Fibroblast of the conjunctiva (primary cell): ENCODE measurements around the gene DPP9.
"Not testable (repeated sequence)": the region's sequence is repeated elsewhere in the genome, so short reads cannot be mapped to it uniquely, and the experiment has no call there.

ENCODE experiments used
- DNase-seq: peaks from one replicate; pipeline ENCODE4 v3.0.0-alpha.2; 2010; ENCODE audit warnings: low read depth

Gene DPP9

GRCh38 chr19:4687396-4687795 is 36.2 kb downstream of the DPP9 start:
- DNase-seq = no peak

GRCh38 chr19:4686700-4687099 is 36.9 kb downstream of the DPP9 start:
- DNase-seq = no peak

GRCh38 chr19:4684312-4685095 is 39.1 kb downstream of the DPP9 start:
- no peak for DNase-seq

- no peak for DNase-seq
Observed at GRCh38 chr19:4682417-4683200, 41.0 kb downstream of the DPP9 start.

GRCh38 chr19:4680021-4680420 is 43.6 kb downstream of the DPP9 start:
- DNase-seq = not testable (repeated sequence)

- DNase-seq = no peak
Observed at GRCh38 chr19:4678881-4679790, 44.5 kb downstream of the DPP9 start.

- DNase-seq = peak; percentile 47
Observed at GRCh38 chr19:4676955-4677731, 46.5 kb downstream of the DPP9 start.

- no peak for DNase-seq
Observed at GRCh38 chr19:4675346-4675745, 48.3 kb downstream of the DPP9 start.

- no peak for DNase-seq
Observed at GRCh38 chr19:4673726-4674125, 49.9 kb downstream of the DPP9 start.

GRCh38 chr19:4673216-4673615 is 50.4 kb downstream of the DPP9 start:
- no peak for DNase-seq

- no peak for DNase-seq
Observed at GRCh38 chr19:4671185-4671851, 52.3 kb downstream of the DPP9 start.

GRCh38 chr19:4669723-4670480 is 53.7 kb downstream of the DPP9 start, which contains the start of gene MYDGF:
Gene MYDGF, minus strand, starts transcription at chr19:4670342. Its CDS starts 8 bp downstream, at chr19:4670334.
- peak; percentile 83 for DNase-seq

GRCh38 chr19:4664642-4665041 is 59.0 kb downstream of the DPP9 start:
- no peak for DNase-seq

- DNase-seq = no peak
Observed at GRCh38 chr19:4662812-4663211, 60.8 kb downstream of the DPP9 start.

- no peak for DNase-seq
Observed at GRCh38 chr19:4662020-4662695, 61.5 kb downstream of the DPP9 start.

GRCh38 chr19:4660993-4661392 is 62.6 kb downstream of the DPP9 start:
- DNase-seq = no peak

- no peak for DNase-seq
Observed at GRCh38 chr19:4660181-4660791, 63.4 kb downstream of the DPP9 start.

GRCh38 chr19:4657835-4658234 is 65.8 kb downstream of the DPP9 start:
- no peak for DNase-seq

GRCh38 chr19:4657262-4657661 is 66.4 kb downstream of the DPP9 start:
- no peak for DNase-seq
